NOMO-1 treated with DMSO at 0.1 percent for 48 hours (cell line): ENCODE data around the gene PLEKHA8.

Experiments
- DNase-seq: peaks from one replicate; lab custom pipeline; 2025; ENCODE audit not compliant: unreplicated experiment; lab: John Stamatoyannopoulos, UW

The PLEKHA8 gene

GRCh38 chr7:30143748-30144251, 115.6 kb downstream of the PLEKHA8 start:
- no peak for DNase-seq

GRCh38 chr7:30144657-30145306, 116.6 kb downstream of the PLEKHA8 start:
- DNase-seq = no peak

DNA sequence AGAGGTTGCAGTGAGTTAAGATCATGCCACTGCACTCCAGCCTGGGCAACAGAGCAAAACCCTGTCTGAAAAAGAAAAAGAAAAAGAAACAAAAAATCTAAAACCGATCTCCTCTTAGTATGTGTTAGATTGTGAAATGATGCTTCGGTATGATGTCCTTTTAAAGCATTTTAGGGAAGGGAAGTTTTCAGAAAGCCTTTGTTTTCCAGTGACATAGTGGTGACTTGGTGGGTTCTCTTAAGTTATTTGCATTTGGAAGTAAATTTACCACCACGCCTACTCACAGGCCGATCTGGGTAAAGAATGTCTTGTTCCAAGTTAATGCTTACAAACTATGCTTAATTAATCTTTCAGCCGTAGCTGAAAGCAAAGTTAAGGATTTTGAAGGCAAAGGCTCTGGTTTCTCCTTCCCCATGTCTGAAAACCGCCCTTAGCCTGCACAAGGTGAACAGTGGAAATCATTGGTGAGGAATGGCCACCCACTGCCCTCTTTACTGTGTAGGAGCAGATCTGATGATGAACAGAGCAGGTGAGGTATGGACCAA, 117.3 kb downstream of the PLEKHA8 start:
- DNase-seq = no peak

DNA sequence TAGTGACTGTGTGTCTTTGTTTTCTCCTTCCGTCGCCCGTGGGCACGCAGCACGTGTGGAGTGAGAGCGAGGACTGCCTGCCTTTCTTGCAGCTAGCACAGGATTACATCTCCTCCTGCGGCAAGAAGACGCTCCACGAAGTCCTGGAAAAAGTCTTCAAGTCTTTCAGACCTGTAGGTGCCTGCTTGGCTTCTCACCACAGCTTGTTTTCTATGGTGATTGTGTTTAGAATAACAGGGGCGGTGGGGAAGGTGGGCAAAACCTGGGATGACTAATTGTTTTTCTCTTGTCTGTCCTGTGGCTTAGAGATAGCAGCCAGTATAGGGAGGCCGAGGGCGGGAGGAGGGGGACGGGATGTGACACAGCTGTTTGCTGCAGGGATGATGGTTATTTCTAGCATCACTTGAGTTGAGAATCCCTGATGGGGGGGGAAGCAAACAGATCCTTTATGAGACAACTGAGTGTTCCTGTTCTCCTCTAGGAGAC, 118.0 kb downstream of the PLEKHA8 start:
- DNase-seq = no peak

- no peak for DNase-seq
Measured at GRCh38 chr7:30147223-30147622, 119.0 kb downstream of the PLEKHA8 start.

GRCh38 chr7:30147785-30148184, 119.6 kb downstream of the PLEKHA8 start:
- no peak for DNase-seq

- DNase-seq = no peak
Measured at GRCh38 chr7:30148426-30148825, 120.2 kb downstream of the PLEKHA8 start.

DNA sequence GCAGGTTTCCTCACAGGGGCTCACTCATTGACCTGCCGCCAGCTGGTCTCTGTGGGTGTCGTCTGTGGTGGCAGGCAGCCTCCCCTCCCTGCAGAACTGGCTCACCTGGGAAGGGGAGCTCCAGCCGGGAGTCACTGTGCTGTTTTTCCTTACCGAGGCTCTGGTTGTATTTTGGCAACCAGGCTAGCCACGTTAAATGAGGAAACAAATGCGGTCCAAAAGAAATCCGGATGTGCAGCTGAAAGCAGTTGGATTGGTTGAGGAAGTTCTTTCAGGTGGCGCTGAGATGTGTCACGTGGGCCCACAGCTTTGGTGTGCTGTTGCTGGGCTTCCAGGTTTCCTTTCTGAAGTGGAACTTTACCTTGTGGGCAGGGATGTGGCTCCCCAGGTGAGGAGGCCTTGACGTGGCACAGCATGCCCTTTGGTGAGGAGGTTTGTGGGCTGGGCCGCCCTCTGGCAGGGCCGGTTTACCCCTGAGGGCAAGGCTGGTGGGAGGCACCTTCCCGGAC, 120.8 kb downstream of the PLEKHA8 start:
- DNase-seq = peak; percentile 53

GRCh38 chr7:30149640-30150272, 121.5 kb downstream of the PLEKHA8 start:
- no peak for DNase-seq

GRCh38 chr7:30150711-30151110, 122.5 kb downstream of the PLEKHA8 start:
- no peak for DNase-seq

DNA sequence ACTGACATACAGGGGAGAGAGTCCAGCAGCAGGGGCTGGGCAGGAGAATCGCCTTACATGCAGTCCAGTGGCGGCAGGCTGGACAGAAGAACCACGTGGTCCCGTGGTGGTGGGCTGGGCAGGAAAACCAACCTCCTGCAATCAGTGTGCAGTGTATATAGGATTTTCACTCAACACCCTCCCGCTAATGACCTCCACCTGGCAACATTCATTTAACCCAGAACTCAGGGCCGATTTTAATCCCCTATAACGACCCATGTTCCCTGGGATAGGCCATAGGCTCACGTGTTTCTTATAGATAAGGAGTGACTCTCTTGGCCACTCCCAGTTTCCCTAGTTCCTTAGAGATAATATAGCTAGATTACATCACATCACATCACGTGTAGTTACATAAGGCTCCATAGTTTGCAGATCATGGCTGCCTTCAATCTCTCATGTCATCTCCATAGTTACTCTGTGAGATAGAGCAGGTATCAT, 125.9 kb downstream of the PLEKHA8 start:
- DNase-seq = no peak

- DNase-seq = no peak
Measured at GRCh38 chr7:30155481-30155880, 127.3 kb downstream of the PLEKHA8 start.

- no peak for DNase-seq
Measured at GRCh38 chr7:30157204-30157603, 129.0 kb downstream of the PLEKHA8 start.

GRCh38 chr7:30159163-30159562, 131.0 kb downstream of the PLEKHA8 start:
- peak; percentile 76 for DNase-seq

DNA sequence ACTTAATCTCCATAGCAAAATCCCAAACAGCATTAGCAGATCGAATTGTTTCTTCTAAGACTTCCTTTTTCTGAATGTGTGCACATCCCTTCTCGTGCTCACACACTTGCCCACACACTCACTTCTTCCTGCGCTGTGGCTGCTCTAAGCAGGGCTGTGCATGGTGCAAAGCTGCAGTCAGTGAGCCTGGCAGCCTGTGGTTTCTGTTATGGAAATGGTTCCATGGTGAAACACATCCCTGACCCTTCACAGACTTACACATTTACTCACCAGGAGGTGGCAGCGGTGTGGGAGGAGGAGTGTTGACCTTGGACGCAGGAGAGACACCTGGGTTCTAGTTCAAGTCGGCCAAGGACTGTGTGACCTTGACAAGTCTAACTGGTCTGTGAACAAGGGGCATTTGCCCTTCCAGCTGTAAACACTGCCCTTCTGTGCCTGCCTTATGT, 131.5 kb downstream of the PLEKHA8 start:
- peak; percentile 97 for DNase-seq

- DNase-seq = no peak
Measured at GRCh38 chr7:30160329-30160728, 132.1 kb downstream of the PLEKHA8 start.

DNA sequence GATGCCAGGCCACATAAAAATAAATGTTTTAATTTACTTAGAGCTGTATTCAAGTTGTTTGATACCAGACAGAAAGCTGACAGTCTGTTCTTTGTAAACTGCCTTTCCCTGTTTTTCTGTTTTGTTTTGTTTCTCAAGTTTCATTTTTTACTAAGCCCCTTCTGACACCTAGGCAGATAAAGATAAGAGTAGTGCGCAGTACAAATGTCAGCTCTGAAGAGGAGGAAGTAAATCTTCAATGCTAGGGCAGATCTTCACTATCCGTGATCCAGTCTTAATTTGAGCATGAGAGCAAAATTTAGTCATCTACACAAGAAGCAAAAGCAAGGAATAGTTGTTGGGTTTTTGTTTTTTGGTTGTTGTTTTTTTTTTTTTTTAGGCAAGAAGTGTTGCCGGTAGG, 133.9 kb downstream of the PLEKHA8 start:
- no peak for DNase-seq

DNA sequence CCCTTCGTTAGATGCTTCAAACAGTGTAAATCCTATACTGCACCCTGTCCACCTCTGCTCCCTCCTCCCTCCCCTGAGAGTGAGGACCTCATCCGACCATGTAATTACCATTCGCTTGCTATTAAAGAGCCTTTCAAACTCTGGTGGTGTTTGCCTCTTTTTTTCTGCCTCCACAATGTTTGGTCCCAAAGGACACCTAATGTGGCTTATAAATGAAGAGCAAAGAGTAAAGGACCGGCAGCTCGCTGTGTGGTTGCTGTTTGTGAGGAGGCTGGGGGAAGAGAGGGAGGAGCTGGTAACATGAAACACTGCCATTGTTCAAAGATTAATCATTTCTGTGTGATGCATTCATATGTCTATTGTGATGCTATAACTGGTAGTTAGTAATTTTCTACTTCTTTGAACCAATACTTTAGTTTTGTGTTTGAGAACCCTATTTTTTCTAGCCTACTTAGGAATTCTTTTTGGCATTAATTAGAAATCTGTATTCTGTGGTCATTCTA, 134.5 kb downstream of the PLEKHA8 start:
- no peak for DNase-seq

- peak; percentile 62 for DNase-seq
Measured at GRCh38 chr7:30163231-30163894, 135.2 kb downstream of the PLEKHA8 start.

GRCh38 chr7:30164567-30164966, 136.4 kb downstream of the PLEKHA8 start:
- peak; percentile 83 for DNase-seq

- DNase-seq = no peak
Measured at GRCh38 chr7:30165590-30165989, 137.4 kb downstream of the PLEKHA8 start.
